Lung (tissue), 12 donors: ENCODE results near the gene MTMR4. TPM values are rescaled to one million over a fixed set of nuclear protein-coding genes. Genes with fewer than 3 reads are reported as not detected.
A peak's percentile ranks its signal among the peaks of the same experiment; 100 is the strongest.

Experiments
- ATAC-seq: fragments of 200-7000 bp; cut with Tn5 transposase; one replicate; pipeline ENCODE4 v1.9.1; 2020; ENCODE audit warnings: moderate number of reproducible peaks; ENCODE audit not compliant: insufficient read depth, low FRiP score
- DNase-seq, 3 donors: peaks; one replicate each; pipeline ENCODE4 v3.0.0-alpha.2; 2013 to 2017
- H3K27ac ChIP-seq, 2 donors: one replicate each; pipeline ENCODE4 v1.5.1; 2013; ENCODE audit warnings: mild to moderate bottlenecking in 2 of 2, moderate library complexity in 2 of 2, control low read depth in 1 of 2, inconsistent platforms in 1 of 2, low read depth in 1 of 2, low read length in 1 of 2
- H3K27me3 ChIP-seq, 3 donors: one replicate each; pipeline ENCODE4 v1.5.1; 2013; ENCODE audit warnings: low read length in 2 of 3; ENCODE audit not compliant: control insufficient read depth in 3 of 3, insufficient read depth in 3 of 3
- H3K36me3 ChIP-seq, 4 donors: one replicate each; pipeline ENCODE4 v1.5.1; 2013; ENCODE audit warnings: low read length in 4 of 4, mild to moderate bottlenecking in 1 of 4, moderate library complexity in 1 of 4; ENCODE audit not compliant: control insufficient read depth in 4 of 4, insufficient read depth in 4 of 4
- H3K4me1 ChIP-seq, 5 donors: one replicate each; pipeline ENCODE4 v1.5.1; 2013; ENCODE audit warnings: low read length in 5 of 5, mild to moderate bottlenecking in 2 of 5, moderate library complexity in 1 of 5; ENCODE audit not compliant: control insufficient read depth in 5 of 5, insufficient read depth in 5 of 5
- H3K4me3 ChIP-seq: one replicate; pipeline ENCODE4 v1.5.1; 2013; ENCODE audit warnings: mild to moderate bottlenecking, control low read depth, moderate library complexity
- H3K9ac ChIP-seq, 2 donors: one replicate each; pipeline ENCODE4 v1.5.1; 2013; ENCODE audit warnings: low read length in 2 of 2, control low read depth in 1 of 2; ENCODE audit not compliant: insufficient read depth in 1 of 2
- H3K9me3 ChIP-seq, 4 donors: one replicate each; pipeline ENCODE4 v1.5.1; 2013; ENCODE audit warnings: low read length in 3 of 4, mild to moderate bottlenecking in 1 of 4, moderate library complexity in 1 of 4; ENCODE audit not compliant: control insufficient read depth in 4 of 4, insufficient read depth in 3 of 4
- WGBS, 2 donors: extraction: QIAGEN DNeasy Blood & Tissue Kit; methylation state at CpG; one replicate each; pipeline ENCODE4 v1.1.7; 2013; 5-methylcytosine and 5-hydroxymethylcytosine counted together
- polyA plus RNA-seq, 2 donors: library from polyadenylated mRNA; stranded (reverse); fragments of 200-250 nt; gene quantifications; one replicate each; pipeline ENCODE4 v1.2.1, GENCODE V29; 2013
- total RNA-seq, 2 donors: library from RNA; depleted of rRNA in 1 of 2; stranded (reverse); fragments of >200 nt in 1 of 2; gene quantifications; one replicate each; pipeline ENCODE4 v1.2.1, GENCODE V29; 2014 to 2021
- TF ChIP-seq, protein P1 (sequence below): IDR thresholded peaks from 2 replicates; pipeline ENCODE4 v1.5.1; 2012; ENCODE audit warnings: mild to moderate bottlenecking; ENCODE audit errors: control extremely low read depth, extremely low read depth
- donor health status: control.
- donor health status: control.
- donor health status: Bipolar disorder and iron deficiency.
- donor health status: healthy.
- donor health status: DM: yes; HTN: yes; CAD: no.

MTMR4 gene
- total and polyA plus RNA-seq, 4 donors = 12.9 to 46.1 (median 31.2) TPM

- Histone ChIP-seq H3K9ac (no peak overlapping the region), H3K27me3 (peaks cover 0 to 7% (median 0%) of the 10 kb centered on the region in 3 donors), H3K36me3 (no peaks in the 10 kb centered on the region), H3K27ac (no peak overlapping the region), H3K9me3 (no peaks in the 10 kb centered on the region), H3K4me1 (peaks cover 0 to 40% (median 12%) of the 10 kb centered on the region in 5 donors), H3K4me3 (no peak overlapping the region)
- WGBS, 2 donors = 71 to 79% methylated on average over 3 of the region's 3 CpGs
- ATAC-seq (no peak), DNase-seq (no peak)
- TF ChIP-seq, protein P1, sequence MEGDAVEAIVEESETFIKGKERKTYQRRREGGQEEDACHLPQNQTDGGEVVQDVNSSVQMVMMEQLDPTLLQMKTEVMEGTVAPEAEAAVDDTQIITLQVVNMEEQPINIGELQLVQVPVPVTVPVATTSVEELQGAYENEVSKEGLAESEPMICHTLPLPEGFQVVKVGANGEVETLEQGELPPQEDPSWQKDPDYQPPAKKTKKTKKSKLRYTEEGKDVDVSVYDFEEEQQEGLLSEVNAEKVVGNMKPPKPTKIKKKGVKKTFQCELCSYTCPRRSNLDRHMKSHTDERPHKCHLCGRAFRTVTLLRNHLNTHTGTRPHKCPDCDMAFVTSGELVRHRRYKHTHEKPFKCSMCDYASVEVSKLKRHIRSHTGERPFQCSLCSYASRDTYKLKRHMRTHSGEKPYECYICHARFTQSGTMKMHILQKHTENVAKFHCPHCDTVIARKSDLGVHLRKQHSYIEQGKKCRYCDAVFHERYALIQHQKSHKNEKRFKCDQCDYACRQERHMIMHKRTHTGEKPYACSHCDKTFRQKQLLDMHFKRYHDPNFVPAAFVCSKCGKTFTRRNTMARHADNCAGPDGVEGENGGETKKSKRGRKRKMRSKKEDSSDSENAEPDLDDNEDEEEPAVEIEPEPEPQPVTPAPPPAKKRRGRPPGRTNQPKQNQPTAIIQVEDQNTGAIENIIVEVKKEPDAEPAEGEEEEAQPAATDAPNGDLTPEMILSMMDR = no peak
Measured at GRCh38 chr17:58532555-58532951, 18.1 kb upstream of the MTMR4 start.

- peaks cover 0 to 44% (median 12%) of the 10 kb centered on the region in 5 donors for H3K4me1 ChIP-seq
- H3K36me3 ChIP-seq = no peaks in the 10 kb centered on the region
- peaks cover 0 to 7% (median 0%) of the 10 kb centered on the region in 3 donors for H3K27me3 ChIP-seq
- ATAC-seq = peak; percentile 71
- peak overlapping the region; percentile 43 to 54 for H3K27ac ChIP-seq
- no peaks in the 10 kb centered on the region for H3K9me3 ChIP-seq
- H3K4me3 ChIP-seq = peak overlapping the region; percentile 53
- TF ChIP-seq, protein P1 = no peak
- DNase-seq = peak; percentile 45 to 75 (median 61)
- peak overlapping the region; percentile 39 to 74 for H3K9ac ChIP-seq
- 2% methylated on average over 63 to 82 of the region's 82 CpGs for WGBS, 2 donors
Measured at GRCh38 chr17:58531661-58532554, 17.5 kb upstream of the MTMR4 start.

- TF ChIP-seq, protein P1 = no peak
- Histone ChIP-seq H3K27me3 (peaks cover 0 to 7% (median 0%) of the 10 kb centered on the region in 3 donors), H3K9me3 (no peaks in the 10 kb centered on the region), H3K9ac (peak overlapping the region; percentile 39 to 74), H3K27ac (peak overlapping the region; percentile 43 to 54), H3K4me3 (no peak overlapping the region), H3K36me3 (no peaks in the 10 kb centered on the region), H3K4me1 (peaks cover 0 to 52% (median 16%) of the 10 kb centered on the region in 5 donors)
- WGBS, 2 donors = 51 to 67% methylated on average over 3 of the region's 3 CpGs
- DNase-seq = peak in 1 of 3 donors; percentile 33
- no peak for ATAC-seq
Measured at GRCh38 chr17:58531122-58531521, 16.7 kb upstream of the MTMR4 start.
